ENCODE measurements around the gene TCEANC2.

The TCEANC2 gene

DNA sequence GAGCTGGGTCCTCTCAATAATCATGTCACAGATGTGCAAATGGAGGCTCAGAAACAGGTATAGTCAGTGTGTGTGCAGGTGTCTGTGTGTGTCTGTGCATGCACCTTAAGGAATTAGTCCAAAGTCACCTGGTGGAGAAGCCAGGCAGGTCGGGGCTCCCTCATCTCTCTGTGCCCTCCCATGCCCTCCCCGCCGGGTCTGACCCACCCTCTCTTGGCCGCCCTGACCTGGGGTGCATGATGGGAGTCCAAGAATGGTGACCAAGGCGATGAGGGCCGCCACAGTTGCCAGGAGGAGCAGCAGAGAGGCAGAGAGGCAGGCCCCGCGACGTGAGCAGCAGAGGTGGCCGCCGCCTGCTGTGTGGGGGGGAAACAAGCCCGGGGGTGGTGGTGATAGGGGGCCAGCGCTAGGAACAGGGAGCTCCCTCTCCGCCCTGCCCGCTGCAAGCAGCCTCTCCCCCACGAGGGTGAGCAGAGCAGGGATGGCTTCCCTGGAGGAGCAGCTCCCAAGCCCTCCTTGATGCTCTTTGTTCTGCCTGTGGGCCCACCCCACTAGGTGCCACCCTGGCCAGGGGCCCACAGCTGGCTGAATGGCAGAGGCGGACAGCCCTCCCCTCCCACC, 39.3 kb upstream of the TCEANC2 start:
- TF ChIP-seq ZNF8 (CRISPR knock-in tag; IDR thresholded peaks at IDR 0.05) (no peak), ZNF70 (CRISPR knock-in tag; IDR thresholded peaks at IDR 0.05) (no peak), RARB (CRISPR knock-in tag; IDR thresholded peaks at IDR 0.05) (no peak), TCF4 (CRISPR knock-in tag; IDR thresholded peaks at IDR 0.05; ENCODE audit: borderline replicate concordance) (no peak), ZNF565 (CRISPR knock-in tag; conservative IDR thresholded peaks at IDR 0.05; ENCODE audit: low read depth) (no peak), GLIS3 (CRISPR knock-in tag; IDR thresholded peaks at IDR 0.05) (no peak), BACH2 (CRISPR knock-in tag; IDR thresholded peaks at IDR 0.05; ENCODE audit: borderline replicate concordance) (no peak), SNAI2 (CRISPR knock-in tag; IDR thresholded peaks at IDR 0.05) (no peak), OSR1 (CRISPR knock-in tag; IDR thresholded peaks at IDR 0.05) (no peak), ISL1 (CRISPR knock-in tag; IDR thresholded peaks at IDR 0.05) (no peak)
- TF ChIP-seq, protein P1, sequence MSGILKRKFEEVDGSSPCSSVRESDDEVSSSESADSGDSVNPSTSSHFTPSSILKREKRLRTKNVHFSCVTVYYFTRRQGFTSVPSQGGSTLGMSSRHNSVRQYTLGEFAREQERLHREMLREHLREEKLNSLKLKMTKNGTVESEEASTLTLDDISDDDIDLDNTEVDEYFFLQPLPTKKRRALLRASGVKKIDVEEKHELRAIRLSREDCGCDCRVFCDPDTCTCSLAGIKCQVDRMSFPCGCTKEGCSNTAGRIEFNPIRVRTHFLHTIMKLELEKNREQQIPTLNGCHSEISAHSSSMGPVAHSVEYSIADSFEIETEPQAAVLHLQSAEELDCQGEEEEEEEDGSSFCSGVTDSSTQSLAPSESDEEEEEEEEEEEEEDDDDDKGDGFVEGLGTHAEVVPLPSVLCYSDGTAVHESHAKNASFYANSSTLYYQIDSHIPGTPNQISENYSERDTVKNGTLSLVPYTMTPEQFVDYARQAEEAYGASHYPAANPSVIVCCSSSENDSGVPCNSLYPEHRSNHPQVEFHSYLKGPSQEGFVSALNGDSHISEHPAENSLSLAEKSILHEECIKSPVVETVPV (CRISPR knock-in tag; IDR thresholded peaks at IDR 0.05), result no peak
- TF ChIP-seq, protein P2, sequence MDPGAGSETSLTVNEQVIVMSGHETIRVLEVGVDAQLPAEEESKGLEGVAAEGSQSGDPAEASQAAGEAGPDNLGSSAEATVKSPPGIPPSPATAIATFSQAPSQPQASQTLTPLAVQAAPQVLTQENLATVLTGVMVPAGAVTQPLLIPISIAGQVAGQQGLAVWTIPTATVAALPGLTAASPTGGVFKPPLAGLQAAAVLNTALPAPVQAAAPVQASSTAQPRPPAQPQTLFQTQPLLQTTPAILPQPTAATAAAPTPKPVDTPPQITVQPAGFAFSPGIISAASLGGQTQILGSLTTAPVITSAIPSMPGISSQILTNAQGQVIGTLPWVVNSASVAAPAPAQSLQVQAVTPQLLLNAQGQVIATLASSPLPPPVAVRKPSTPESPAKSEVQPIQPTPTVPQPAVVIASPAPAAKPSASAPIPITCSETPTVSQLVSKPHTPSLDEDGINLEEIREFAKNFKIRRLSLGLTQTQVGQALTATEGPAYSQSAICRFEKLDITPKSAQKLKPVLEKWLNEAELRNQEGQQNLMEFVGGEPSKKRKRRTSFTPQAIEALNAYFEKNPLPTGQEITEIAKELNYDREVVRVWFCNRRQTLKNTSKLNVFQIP (CRISPR knock-in tag; IDR thresholded peaks at IDR 0.05; ENCODE audit: borderline replicate concordance, low read depth), result no peak
- TF ChIP-seq, protein P3, sequence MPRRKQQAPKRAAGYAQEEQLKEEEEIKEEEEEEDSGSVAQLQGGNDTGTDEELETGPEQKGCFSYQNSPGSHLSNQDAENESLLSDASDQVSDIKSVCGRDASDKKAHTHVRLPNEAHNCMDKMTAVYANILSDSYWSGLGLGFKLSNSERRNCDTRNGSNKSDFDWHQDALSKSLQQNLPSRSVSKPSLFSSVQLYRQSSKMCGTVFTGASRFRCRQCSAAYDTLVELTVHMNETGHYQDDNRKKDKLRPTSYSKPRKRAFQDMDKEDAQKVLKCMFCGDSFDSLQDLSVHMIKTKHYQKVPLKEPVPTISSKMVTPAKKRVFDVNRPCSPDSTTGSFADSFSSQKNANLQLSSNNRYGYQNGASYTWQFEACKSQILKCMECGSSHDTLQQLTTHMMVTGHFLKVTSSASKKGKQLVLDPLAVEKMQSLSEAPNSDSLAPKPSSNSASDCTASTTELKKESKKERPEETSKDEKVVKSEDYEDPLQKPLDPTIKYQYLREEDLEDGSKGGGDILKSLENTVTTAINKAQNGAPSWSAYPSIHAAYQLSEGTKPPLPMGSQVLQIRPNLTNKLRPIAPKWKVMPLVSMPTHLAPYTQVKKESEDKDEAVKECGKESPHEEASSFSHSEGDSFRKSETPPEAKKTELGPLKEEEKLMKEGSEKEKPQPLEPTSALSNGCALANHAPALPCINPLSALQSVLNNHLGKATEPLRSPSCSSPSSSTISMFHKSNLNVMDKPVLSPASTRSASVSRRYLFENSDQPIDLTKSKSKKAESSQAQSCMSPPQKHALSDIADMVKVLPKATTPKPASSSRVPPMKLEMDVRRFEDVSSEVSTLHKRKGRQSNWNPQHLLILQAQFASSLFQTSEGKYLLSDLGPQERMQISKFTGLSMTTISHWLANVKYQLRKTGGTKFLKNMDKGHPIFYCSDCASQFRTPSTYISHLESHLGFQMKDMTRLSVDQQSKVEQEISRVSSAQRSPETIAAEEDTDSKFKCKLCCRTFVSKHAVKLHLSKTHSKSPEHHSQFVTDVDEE (CRISPR knock-in tag; IDR thresholded peaks at IDR 0.05), result no peak
- TF ChIP-seq, protein P4, sequence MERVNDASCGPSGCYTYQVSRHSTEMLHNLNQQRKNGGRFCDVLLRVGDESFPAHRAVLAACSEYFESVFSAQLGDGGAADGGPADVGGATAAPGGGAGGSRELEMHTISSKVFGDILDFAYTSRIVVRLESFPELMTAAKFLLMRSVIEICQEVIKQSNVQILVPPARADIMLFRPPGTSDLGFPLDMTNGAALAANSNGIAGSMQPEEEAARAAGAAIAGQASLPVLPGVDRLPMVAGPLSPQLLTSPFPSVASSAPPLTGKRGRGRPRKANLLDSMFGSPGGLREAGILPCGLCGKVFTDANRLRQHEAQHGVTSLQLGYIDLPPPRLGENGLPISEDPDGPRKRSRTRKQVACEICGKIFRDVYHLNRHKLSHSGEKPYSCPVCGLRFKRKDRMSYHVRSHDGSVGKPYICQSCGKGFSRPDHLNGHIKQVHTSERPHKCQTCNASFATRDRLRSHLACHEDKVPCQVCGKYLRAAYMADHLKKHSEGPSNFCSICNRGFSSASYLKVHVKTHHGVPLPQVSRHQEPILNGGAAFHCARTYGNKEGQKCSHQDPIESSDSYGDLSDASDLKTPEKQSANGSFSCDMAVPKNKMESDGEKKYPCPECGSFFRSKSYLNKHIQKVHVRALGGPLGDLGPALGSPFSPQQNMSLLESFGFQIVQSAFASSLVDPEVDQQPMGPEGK (CRISPR knock-in tag; IDR thresholded peaks at IDR 0.05; ENCODE audit: borderline replicate concordance), result no peak
- ATAC-seq, result no peak

DNA sequence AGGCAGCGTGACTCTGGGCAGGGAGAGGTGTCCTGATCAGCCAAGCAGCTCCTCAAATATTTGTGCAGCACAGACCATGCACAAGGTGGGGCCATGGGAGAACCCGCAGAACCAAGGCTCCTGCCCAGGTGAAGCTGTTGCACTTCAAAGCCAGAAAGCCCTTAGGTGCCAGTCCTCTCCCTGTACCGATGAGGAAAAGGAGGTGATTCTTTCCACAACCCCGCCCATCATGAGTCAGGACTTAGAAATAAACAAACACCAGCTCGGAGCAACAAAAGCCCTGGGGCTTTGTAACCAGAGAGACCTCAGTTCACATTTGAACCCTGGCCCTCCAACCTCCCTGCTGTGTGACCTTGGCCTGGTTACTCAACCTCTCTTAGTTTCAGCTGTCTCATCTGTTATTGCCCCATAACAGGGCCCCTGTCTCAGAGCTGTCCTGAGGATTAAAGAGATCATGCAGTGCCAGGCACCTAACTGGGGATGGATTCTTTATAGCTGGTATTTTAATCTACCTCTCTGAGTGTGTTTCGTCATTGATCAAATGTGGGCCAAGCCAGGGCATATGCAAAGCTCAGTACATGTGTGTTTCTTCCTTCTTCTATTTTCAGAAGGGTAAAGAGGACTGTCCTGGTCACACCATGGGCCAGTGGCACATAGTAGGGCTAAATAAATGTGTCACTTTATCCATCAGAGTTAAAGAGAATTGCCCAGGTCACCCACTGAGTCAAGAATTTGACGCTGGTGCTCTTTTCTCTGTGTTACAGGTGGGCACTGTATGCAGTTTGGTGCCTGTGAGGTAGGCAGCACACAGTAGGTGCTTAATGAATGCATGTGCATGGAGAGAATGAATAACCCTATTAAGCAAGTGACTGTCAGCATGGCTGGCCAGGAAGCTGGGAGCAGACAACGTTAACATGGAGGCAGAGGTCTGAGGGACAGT, 36.8 kb upstream of the TCEANC2 start:
- TF ChIP-seq OSR1 (CRISPR knock-in tag; IDR thresholded peaks at IDR 0.05), result no peak
- TF ChIP-seq, protein P1 (CRISPR knock-in tag; IDR thresholded peaks at IDR 0.05), result no peak
- TF ChIP-seq RARB (CRISPR knock-in tag; IDR thresholded peaks at IDR 0.05), result no peak
- no peak for TF ChIP-seq SNAI2 (CRISPR knock-in tag; IDR thresholded peaks at IDR 0.05)
- TF ChIP-seq, protein P5, sequence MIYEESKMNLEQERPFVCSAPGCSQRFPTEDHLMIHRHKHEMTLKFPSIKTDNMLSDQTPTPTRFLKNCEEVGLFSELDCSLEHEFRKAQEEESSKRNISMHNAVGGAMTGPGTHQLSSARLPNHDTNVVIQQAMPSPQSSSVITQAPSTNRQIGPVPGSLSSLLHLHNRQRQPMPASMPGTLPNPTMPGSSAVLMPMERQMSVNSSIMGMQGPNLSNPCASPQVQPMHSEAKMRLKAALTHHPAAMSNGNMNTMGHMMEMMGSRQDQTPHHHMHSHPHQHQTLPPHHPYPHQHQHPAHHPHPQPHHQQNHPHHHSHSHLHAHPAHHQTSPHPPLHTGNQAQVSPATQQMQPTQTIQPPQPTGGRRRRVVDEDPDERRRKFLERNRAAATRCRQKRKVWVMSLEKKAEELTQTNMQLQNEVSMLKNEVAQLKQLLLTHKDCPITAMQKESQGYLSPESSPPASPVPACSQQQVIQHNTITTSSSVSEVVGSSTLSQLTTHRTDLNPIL (CRISPR knock-in tag; IDR thresholded peaks at IDR 0.05; ENCODE audit: low read depth), result no peak
- TF ChIP-seq GLIS3 (CRISPR knock-in tag; IDR thresholded peaks at IDR 0.05), result no peak
- no peak for TF ChIP-seq ZNF565 (CRISPR knock-in tag; conservative IDR thresholded peaks at IDR 0.05; ENCODE audit: low read depth)
- no peak for TF ChIP-seq ESRRG (CRISPR knock-in tag; IDR thresholded peaks at IDR 0.05)
- TF ChIP-seq, protein P3 (CRISPR knock-in tag; IDR thresholded peaks at IDR 0.05), result no peak
- no peak; the same call in 2 of the 3 replicates for ATAC-seq

Measured in SK-N-SH treated with all-trans-retinoic acid at 6 μM for 48 hours (cell line).